Activated gamma-delta T cell treated with Interleukin-2 at 50 U/mL for 16 hours (primary cell): ENCODE measurements around the gene ABHD12.

ENCODE experiments used
- DNase-seq: peaks from one replicate; pipeline ENCODE4 v3.0.0-alpha.2; 2020

The ABHD12 gene

GRCh38 chr20:25380945-25381614, 9.6 kb downstream of the ABHD12 start:
- DNase-seq = no peak

GRCh38 chr20:25378884-25379733, 11.5 kb downstream of the ABHD12 start:
- DNase-seq = no peak

GRCh38 chr20:25378189-25378883, 12.3 kb downstream of the ABHD12 start:
- DNase-seq = no peak

- DNase-seq = no peak
Measured at GRCh38 chr20:25376886-25377285, 13.7 kb downstream of the ABHD12 start.

- DNase-seq = no peak
Measured at GRCh38 chr20:25376236-25376635, 14.4 kb downstream of the ABHD12 start.

- no peak for DNase-seq
Measured at GRCh38 chr20:25374842-25375241, 15.8 kb downstream of the ABHD12 start.

- no peak for DNase-seq
Measured at GRCh38 chr20:25372584-25373336, 17.9 kb downstream of the ABHD12 start.

- DNase-seq = no peak
Measured at GRCh38 chr20:25369971-25370370, 20.7 kb downstream of the ABHD12 start.

- DNase-seq = no peak
Measured at GRCh38 chr20:25369529-25369928, 21.1 kb downstream of the ABHD12 start.

GRCh38 chr20:25368976-25369375, 21.7 kb downstream of the ABHD12 start:
- DNase-seq = no peak

GRCh38 chr20:25368526-25368925, 22.1 kb downstream of the ABHD12 start:
- DNase-seq = no peak

GRCh38 chr20:25364879-25365699, 25.5 kb downstream of the ABHD12 start:
- no peak for DNase-seq

- no peak for DNase-seq
Measured at GRCh38 chr20:25364180-25364788, 26.4 kb downstream of the ABHD12 start.

- DNase-seq = no peak
Measured at GRCh38 chr20:25361287-25361683, 29.4 kb downstream of the ABHD12 start.

GRCh38 chr20:25360631-25361286, 29.9 kb downstream of the ABHD12 start:
- no peak for DNase-seq

GRCh38 chr20:25356271-25356933, 34.2 kb downstream of the ABHD12 start:
- no peak for DNase-seq

- DNase-seq = no peak
Measured at GRCh38 chr20:25355866-25356265, 34.8 kb downstream of the ABHD12 start.

GRCh38 chr20:25355011-25355595, 35.5 kb downstream of the ABHD12 start:
- no peak for DNase-seq

GRCh38 chr20:25353747-25354705, 36.6 kb downstream of the ABHD12 start:
- DNase-seq = no peak
